Cardiac muscle cell (in vitro differentiated cells and primary cell): ENCODE data around the gene CRIM1. TPM values are rescaled to one million over a fixed set of nuclear protein-coding genes. Genes with fewer than 3 reads are reported as not detected.

Experiments used
- DNase-seq, 2 donors: peaks; one replicate each; pipeline versions ENCODE4 v3.0.0 to v3.0.0-alpha.2; 2010 to 2017; ENCODE audit warnings: low read depth in 1 of 2, low spot score in 1 of 2
- H3K27ac ChIP-seq: fragments of 200-600 bp; sonication (generic); 2 replicates; pipeline ENCODE4 v1.5.1; 2016
- H3K27me3 ChIP-seq: fragments of 200-600 bp; sonication (generic); 2 replicates; pipeline ENCODE4 v1.6.0; 2016; ENCODE audit warnings: control low read depth
- H3K36me3 ChIP-seq: fragments of 200-600 bp; sonication (generic); 2 replicates; pipeline ENCODE4 v1.5.1; 2016; ENCODE audit warnings: control low read depth
- H3K4me1 ChIP-seq: fragments of 200-600 bp; sonication (generic); 2 replicates; pipeline ENCODE4 v1.8.1; 2017; ENCODE audit warnings: low read depth, mild to moderate bottlenecking, mixed run types
- H3K4me3 ChIP-seq: fragments of 200-600 bp; sonication (generic); 2 replicates; pipeline ENCODE4 v1.5.1; 2016; ENCODE audit warnings: mild to moderate bottlenecking
- H3K9me3 ChIP-seq: fragments of 200-600 bp; sonication (generic); 2 replicates; pipeline ENCODE4 v1.5.1; 2017; ENCODE audit warnings: low read depth, mild to moderate bottlenecking, control low read depth
- polyA plus RNA-seq: library from polyadenylated mRNA; unstranded; fragments of >200 nt; fragmentation: Nextera tagmentation; extraction: Ambion mirVana; gene quantifications from 2 replicates; pipeline ENCODE4 v1.2.1, GENCODE V29; 2016
- total RNA-seq: library from RNA; depleted of rRNA; stranded (reverse); fragments of >200 nt; gene quantifications from 2 replicates; pipeline ENCODE4 v1.2.3, GENCODE V29; 2016
- TF ChIP-seq, protein P1 (sequence below): IDR thresholded peaks from 2 replicates; pipeline ENCODE4 v1.5.1; 2012; ENCODE audit warnings: low read depth, mild to moderate bottlenecking, low read length

CRIM1 gene
- total and polyA plus RNA-seq, 2 experiments from 2014 or later = 2.4 to 5.4 TPM

- Histone ChIP-seq H3K36me3 (no peaks in the 10 kb centered on the region), H3K27me3 (no peaks in the 10 kb centered on the region), H3K9me3 (no peaks in the 10 kb centered on the region), H3K4me1 (peaks cover 22% of the 10 kb centered on the region), H3K4me3 (no peak overlapping the region), H3K27ac (no peak overlapping the region)
- TF ChIP-seq, protein P1, sequence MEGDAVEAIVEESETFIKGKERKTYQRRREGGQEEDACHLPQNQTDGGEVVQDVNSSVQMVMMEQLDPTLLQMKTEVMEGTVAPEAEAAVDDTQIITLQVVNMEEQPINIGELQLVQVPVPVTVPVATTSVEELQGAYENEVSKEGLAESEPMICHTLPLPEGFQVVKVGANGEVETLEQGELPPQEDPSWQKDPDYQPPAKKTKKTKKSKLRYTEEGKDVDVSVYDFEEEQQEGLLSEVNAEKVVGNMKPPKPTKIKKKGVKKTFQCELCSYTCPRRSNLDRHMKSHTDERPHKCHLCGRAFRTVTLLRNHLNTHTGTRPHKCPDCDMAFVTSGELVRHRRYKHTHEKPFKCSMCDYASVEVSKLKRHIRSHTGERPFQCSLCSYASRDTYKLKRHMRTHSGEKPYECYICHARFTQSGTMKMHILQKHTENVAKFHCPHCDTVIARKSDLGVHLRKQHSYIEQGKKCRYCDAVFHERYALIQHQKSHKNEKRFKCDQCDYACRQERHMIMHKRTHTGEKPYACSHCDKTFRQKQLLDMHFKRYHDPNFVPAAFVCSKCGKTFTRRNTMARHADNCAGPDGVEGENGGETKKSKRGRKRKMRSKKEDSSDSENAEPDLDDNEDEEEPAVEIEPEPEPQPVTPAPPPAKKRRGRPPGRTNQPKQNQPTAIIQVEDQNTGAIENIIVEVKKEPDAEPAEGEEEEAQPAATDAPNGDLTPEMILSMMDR = no peak
- peak in 1 of 2 donors; percentile 37 for DNase-seq
Observed at GRCh38 chr2:36541891-36542595, 186.5 kb downstream of the CRIM1 start.

DNA sequence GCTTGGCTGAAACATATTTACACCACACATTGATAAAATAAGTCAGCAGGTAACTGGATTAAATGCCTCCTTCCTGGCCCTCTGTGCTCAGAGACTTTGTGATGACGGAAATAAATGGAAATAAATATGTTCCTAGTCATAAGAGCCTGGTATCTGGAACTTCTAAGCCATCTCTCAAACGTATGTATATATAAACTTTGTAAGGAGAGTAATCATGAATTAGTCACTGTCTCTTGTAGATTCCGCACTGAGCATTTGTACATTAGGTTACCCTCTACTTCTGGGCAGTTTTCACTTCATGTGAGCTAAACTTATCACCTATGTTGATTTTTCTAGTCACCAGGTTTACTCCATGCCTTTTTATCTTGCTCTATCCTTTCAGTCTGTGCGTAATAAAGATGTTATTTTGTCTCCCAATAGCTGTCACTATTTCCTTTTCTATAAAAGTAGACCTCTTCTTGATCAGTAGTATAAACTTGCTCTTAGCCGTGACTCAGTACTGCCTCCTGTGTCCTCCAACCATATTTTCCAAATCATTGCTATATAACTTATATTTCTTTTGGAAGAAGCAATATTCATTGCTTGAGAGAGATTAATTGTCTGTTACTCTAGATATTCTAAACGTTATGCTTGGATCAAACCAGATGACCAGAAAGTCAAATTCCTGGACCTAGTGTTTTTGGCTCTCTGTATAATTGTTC, 189.2 kb downstream of the CRIM1 start:
- Histone ChIP-seq H3K9me3 (no peaks in the 10 kb centered on the region), H3K36me3 (no peaks in the 10 kb centered on the region)
- TF ChIP-seq, protein P1 = peak; percentile 26

GRCh38 chr2:36545871-36546416, 190.4 kb downstream of the CRIM1 start:
- H3K27me3 ChIP-seq = no peaks in the 10 kb centered on the region
- peaks cover 33% of the 10 kb centered on the region for H3K4me1 ChIP-seq
- no peak overlapping the region for H3K4me3 ChIP-seq
- no peak overlapping the region for H3K27ac ChIP-seq
- H3K36me3 ChIP-seq = no peaks in the 10 kb centered on the region
- DNase-seq = no peak
- H3K9me3 ChIP-seq = no peaks in the 10 kb centered on the region
- TF ChIP-seq, protein P1 = peak; percentile 2

More for the DNA sequence above, 189.2 kb downstream of the CRIM1 start:
- H3K27me3 ChIP-seq = no peaks in the 10 kb centered on the region
- H3K4me1 ChIP-seq = peaks cover 28% of the 10 kb centered on the region
- no peak overlapping the region for H3K4me3 ChIP-seq
- no peak overlapping the region for H3K27ac ChIP-seq
- DNase-seq = no peak

- no peak overlapping the region for H3K27ac ChIP-seq
- peaks cover 3% of the 10 kb centered on the region for H3K36me3 ChIP-seq
- H3K27me3 ChIP-seq = no peaks in the 10 kb centered on the region
- no peaks in the 10 kb centered on the region for H3K9me3 ChIP-seq
- no peak overlapping the region for H3K4me3 ChIP-seq
- TF ChIP-seq, protein P1 = no peak
- no peak for DNase-seq
- H3K4me1 ChIP-seq = peaks cover 20% of the 10 kb centered on the region
Observed at GRCh38 chr2:36547906-36548305, 192.3 kb downstream of the CRIM1 start.

- H3K4me3 ChIP-seq = no peak overlapping the region
- peaks cover 3% of the 10 kb centered on the region for H3K36me3 ChIP-seq
- peaks cover 18% of the 10 kb centered on the region for H3K4me1 ChIP-seq
- DNase-seq = peak; percentile 29 to 44
- peak overlapping the region; percentile 3 for H3K27ac ChIP-seq
- no peaks in the 10 kb centered on the region for H3K9me3 ChIP-seq
- TF ChIP-seq, protein P1 = no peak
- no peaks in the 10 kb centered on the region for H3K27me3 ChIP-seq
Observed at GRCh38 chr2:36549165-36549574, 193.6 kb downstream of the CRIM1 start.
